GF-D8 (cell line): Measurements from ENCODE around the gene ALDH3B1.

Experiments used
- DNase-seq: peaks from one replicate; lab custom pipeline; 2025; lab: John Stamatoyannopoulos, UW

The ALDH3B1 gene

GRCh38 chr11:67997475-67997921 lies 12.6 kb upstream of the ALDH3B1 start:
- no peak for DNase-seq

DNA sequence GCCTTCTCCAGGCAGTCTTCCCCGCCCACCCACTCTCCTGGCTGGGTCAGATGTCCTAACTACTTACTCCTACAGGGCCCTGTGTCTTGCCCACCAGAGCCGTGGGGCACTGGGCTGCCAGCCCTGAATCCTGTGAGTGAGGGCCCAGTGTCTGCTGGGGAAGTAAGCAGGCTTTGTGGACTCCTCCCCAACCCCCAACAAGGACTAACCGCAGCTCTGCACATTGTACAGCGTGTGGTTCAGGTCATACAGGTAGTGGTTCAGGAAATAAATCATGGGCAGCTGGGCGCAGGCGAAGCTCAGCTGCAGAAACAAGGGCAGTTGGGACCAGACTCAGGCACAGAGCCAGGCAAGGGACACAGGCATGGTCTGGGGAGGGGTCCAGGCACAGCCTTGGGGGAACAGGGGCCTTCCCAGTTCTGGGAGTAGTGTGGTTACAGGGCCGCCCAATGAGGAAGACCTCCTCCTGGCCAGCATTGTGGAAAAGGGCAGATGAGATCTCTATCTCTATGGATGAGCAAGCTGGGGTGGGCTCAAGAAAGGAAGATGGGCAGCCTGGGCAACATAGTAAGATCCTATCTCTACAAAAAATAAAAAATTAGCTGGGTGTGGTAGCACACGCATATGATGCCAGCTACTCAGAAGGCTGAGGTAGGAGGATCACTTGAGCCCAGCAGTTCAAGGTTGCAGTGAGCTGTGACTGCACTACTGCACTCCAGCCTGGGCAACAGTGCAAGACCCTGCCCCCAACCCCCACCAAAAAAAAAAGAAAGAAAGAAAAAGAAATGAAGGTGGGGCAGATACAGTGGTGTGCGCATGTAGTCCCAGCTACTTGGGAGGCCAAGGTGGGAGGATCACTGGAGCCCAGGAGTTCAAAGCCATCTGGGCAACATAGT lies 11.7 kb upstream of the ALDH3B1 start:
- no peak for DNase-seq

GRCh38 chr11:67999201-67999629 lies 10.9 kb upstream of the ALDH3B1 start:
- no peak for DNase-seq

DNA sequence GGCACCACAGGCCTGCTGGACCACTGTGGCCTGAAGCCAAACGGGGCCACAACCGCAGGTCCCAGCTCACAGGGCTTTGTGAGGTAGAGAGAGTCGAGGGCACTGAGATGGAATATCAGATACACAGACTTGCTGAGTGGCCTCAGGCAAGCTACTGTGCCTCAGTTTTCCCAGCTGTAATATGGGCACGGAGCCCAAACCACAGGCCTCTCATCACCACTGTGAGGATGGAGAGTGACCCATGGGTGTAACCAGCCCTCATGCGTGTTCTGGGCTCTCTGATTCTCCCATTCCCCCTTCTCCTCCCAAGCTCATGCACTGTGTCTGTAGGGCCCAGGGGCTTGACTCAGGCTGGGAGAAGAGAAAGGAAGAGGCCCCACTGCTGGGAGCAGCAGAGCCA lies 10.4 kb upstream of the ALDH3B1 start:
- DNase-seq: no peak

DNA sequence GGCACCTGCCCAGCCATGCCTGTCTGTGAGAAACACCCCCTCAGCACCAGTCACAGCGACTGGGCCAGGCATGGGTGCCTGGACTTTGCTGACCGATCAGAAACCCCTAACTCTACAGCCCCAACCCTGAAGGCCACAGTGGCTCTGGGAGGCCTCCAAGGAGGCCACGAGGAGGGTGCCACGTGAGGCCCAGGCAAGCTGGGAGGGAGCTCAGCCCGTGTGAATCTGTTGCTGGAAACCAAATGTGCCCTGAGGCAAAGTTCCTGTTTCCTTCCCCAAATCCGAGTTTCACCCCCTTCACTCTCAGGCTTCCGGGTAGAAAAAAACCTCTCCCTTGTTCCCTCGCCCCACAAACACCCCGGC lies 7.6 kb upstream of the ALDH3B1 start:
- DNase-seq: peak; percentile 79

- DNase-seq: no peak
These were observed 6.9 kb upstream of the ALDH3B1 start for GRCh38 chr11:68002938-68003845.

GRCh38 chr11:68003846-68004550 lies 6.1 kb upstream of the ALDH3B1 start, which contains the start of gene UNC93B1:
TSS of gene UNC93B1 (minus strand) at chr11:68004097. CDS start at chr11:68004043, 54 bp downstream.
- peak; percentile 77 for DNase-seq

- DNase-seq: no peak
These were observed 5.4 kb upstream of the ALDH3B1 start for GRCh38 chr11:68004551-68005335.

GRCh38 chr11:68006606-68007166 lies 3.4 kb upstream of the ALDH3B1 start:
- DNase-seq: no peak

DNA sequence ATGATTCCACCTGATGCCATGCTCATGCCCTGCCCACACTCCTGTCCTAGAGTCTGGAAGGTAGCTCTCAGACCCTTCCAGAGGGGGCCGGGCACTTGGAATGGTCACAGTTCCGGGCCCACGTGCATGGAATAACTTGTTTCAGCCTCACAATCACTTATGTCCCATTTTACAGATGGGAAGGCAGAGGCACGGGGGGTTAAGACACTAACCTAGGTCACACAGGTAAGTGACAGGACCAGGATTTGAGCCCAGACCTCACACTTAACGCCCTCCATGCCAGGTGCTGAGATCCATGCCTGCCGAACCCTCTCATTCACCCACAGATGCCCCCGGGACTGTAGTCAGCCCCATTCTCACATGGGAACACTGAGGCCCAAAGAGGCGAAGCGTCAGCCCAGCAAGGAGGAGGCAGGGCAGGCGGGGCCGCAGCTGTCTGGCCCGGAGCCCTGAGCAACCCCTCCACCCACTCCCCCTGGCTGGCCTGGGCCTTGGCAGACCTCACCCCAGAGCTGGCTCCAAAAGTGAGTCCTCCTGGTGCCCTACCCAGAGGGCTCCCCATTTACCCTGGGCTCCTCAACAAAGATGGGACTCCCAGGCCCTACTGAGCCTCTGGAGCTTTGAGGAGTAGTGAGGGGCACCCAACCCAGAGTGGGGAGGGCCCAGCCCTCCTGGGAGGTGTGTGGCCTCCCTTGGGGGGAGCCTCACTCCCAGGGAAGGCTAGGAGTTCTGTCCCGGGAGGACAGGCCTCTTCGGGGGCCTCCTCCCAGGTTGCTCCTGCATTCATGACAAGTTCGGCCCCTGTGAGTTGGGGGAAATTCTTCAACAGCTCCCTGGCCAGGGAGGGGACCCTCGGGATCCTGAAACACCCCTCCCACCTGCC lies 2.4 kb upstream of the ALDH3B1 start:
- no peak for DNase-seq

DNA sequence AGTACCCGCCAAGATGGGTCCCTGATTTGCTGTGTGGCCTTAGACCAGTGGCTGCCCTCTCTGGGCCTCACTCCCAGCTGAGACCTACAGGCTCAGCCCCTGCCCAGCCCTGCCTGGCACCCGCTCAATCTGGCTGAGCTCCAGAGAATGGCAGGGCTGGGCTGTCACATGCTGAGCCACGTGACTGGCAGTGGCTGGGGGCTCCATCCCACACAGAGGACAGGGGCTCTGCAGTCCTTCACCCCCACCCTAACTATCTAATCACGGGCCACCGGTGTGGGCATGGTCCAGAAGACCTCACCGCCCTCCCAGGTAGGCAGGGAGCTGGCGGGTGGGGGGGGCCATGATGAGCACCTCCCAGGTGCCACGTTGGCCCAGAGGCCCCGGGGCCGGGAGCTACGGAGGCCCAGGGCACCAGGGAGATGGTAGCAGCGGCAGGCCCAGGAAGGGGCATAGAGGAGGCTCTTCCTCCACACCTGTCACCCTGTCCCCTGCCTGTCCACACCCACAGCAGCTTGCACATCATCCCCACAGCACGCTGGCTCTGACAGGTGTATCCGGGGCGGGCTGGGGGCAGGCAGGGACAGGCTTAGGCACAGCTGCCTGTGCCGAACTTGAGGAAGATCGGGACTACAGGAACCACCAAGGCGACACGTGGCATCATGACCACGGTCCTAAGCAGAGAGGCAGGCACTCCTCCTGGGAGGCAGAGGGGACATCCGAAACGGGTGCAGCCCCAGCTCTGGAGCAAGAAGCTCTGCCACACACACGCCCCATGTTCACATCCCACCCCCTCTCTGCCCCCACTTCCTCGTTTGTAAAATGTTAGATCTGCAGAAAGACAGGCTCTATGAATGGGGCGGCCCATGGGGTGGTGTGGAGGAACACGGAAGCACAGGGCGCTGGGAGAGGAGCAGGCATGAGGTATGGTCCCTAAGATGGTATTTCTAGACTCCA lies 1.5 kb upstream of the ALDH3B1 start:
- peak; percentile 91 for DNase-seq

DNA sequence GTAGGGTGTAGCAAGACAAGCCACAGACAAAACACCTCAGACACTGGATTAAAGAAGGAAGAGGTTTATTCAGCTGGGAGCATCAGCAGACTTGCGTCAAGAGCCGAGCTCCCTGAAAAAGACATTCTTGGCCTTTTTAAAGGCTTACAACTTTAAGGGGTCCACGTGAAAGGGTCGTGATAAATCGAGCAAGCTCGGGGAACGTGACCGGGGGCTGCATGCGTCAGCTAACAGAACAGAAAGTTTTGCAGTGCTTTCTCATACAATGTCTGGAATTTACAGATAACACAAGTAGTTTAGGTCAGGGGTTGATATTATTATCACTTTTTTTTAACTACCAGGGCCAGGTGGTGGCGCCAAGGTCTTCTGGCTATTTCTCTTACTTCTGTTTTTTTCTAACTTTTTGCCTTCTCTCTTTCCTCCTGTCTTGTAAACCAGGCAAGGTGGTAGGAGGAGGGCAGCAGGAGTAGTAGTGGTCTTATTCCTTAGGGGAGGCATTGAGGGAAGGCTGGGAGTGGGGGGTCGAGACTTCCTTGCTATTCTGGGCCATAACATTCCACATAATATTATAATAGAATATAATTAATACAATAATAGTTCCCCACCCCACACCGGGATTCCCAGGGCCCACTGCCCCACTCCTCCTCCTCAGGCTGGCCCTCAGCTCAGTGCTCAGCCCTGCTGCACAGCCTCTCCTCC lies 587 bp upstream of the ALDH3B1 start:
- DNase-seq: peak; percentile 72

- peak; percentile 9 for DNase-seq
These were observed 1.2 kb downstream of the ALDH3B1 start for GRCh38 chr11:68011051-68011943.

DNA sequence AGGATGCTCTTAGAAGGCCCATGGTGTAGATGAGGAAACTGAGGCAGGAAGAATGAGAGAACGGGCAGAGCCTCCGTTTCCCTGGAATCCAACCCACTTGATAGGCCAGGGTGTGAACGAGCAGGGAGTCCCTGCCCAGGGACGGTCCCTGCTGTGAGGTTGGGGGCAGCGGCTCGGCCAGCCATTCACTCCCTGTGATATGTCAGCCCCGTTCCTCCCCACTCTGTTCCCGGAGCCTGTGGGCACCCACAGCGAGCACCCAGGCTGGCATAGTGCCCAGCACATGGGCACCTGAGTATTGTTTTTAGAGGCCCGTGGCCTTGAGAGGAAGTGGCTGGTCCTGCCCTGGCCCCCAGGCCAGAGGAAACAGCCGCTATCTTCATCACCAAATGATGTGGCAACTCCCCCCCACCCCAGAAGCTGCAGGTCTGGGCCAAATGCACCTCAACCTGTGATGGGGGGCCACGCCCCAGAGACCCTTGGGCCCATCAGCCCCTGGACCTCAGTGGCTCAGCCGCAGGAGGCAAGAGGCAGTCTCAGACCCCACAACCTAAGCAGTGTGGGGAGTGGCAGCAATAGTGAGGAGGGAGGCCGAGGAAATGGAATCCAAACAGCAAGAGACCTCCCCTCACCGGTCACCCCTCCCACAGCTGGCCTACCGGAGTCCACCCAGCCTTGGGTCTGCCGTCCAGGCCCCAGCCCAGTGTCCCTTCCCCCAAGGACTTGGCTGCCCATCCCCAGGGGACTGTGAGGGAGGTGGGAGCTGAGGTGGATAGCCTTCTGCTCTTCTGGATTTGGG lies 2.1 kb downstream of the ALDH3B1 start:
- DNase-seq: peak; percentile 6

GRCh38 chr11:68012843-68013610 lies 2.9 kb downstream of the ALDH3B1 start:
- no peak for DNase-seq
